HUES64 (cell line): ENCODE results near the gene MBTPS2.
"Not testable (repeated sequence)": the region's sequence is repeated elsewhere in the genome, so short reads cannot be mapped to it uniquely, and the experiment has no call there.

Experiments
- H3K27ac ChIP-seq: 2 replicates; pipeline ENCODE4 v1.7.0; 2013; ENCODE audit warnings: low read depth, low read length, inconsistent platforms
- H3K27me3 ChIP-seq: 2 replicates; pipeline ENCODE4 v1.6.1; 2013; ENCODE audit warnings: mild to moderate bottlenecking, low read length; ENCODE audit not compliant: insufficient read depth
- H3K36me3 ChIP-seq: 2 replicates; pipeline ENCODE4 v1.6.1; 2013; ENCODE audit warnings: mild to moderate bottlenecking, low read length; ENCODE audit not compliant: insufficient read depth
- H3K4me1 ChIP-seq: 2 replicates; pipeline ENCODE4 v1.6.1; 2013; ENCODE audit warnings: mild to moderate bottlenecking, low read length, moderate library complexity; ENCODE audit not compliant: insufficient read depth
- H3K4me3 ChIP-seq: 2 replicates; pipeline ENCODE4 v1.5.1; 2013; ENCODE audit warnings: mild to moderate bottlenecking, low read length, moderate library complexity
- H3K9ac ChIP-seq: 2 replicates; pipeline ENCODE4 v1.6.1; 2013; ENCODE audit warnings: mild to moderate bottlenecking, low read depth, low read length
- H3K9me3 ChIP-seq: 2 replicates; pipeline ENCODE4 v1.6.1; 2013; ENCODE audit warnings: low read depth, low read length; ENCODE audit not compliant: insufficient read depth
- whole genome bisulfite sequencing: fragments of 150-250, 120-280 bp; methylation state at CpG from one replicate; pipeline ENCODE4 v1.1.7; 2013; ENCODE audit warnings: missing lambda C conversion rate; 5-methylcytosine and 5-hydroxymethylcytosine counted together

MBTPS2 gene

GRCh38 chrX:21856504-21856903, 17.1 kb downstream of the MBTPS2 start:
- Histone ChIP-seq H3K27ac (no peak overlapping the region), H3K36me3 (peaks cover 32% of the 10 kb centered on the region), H3K4me3 (no peak overlapping the region), H3K4me1 (no peaks in the 10 kb centered on the region), H3K27me3 (no peaks in the 10 kb centered on the region), H3K9me3 (no peaks in the 10 kb centered on the region), H3K9ac (no peak overlapping the region)
- 96% methylated on average over 21 of the region's 21 CpGs for WGBS

DNA sequence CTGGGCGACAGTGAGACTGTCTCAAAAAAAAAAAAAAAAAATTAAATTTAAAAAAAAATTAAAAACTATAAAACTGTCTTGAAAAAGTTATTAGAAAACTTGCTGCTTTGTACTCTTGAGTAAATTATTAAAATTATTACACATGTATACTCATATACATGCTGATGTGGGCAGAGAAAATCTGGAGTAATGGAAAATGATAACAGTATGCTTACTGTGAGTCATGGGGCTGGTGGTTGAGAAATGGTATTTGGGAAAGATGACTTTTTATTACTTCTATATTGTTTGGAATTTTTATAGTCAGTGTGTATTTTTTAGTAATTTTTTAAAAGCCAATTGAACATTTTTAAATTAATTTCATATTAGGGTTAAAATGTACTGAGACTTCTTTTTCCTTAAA, 23.8 kb downstream of the MBTPS2 start:
- Histone ChIP-seq H3K9ac (no peak overlapping the region), H3K4me1 (no peaks in the 10 kb centered on the region), H3K36me3 (no peaks in the 10 kb centered on the region), H3K27ac (no peak overlapping the region), H3K4me3 (no peak overlapping the region), H3K27me3 (no peaks in the 10 kb centered on the region), H3K9me3 (no peaks in the 10 kb centered on the region)
- WGBS, result no CpG with 5 or more reads among the region's 1 CpG

- Histone ChIP-seq H3K4me3 (no peak overlapping the region), H3K9ac (no peak overlapping the region), H3K36me3 (no peaks in the 10 kb centered on the region), H3K27me3 (no peaks in the 10 kb centered on the region), H3K27ac (no peak overlapping the region), H3K9me3 (no peaks in the 10 kb centered on the region), H3K4me1 (no peaks in the 10 kb centered on the region)
Observed at GRCh38 chrX:21865436-21865835, 26.0 kb downstream of the MBTPS2 start.

DNA sequence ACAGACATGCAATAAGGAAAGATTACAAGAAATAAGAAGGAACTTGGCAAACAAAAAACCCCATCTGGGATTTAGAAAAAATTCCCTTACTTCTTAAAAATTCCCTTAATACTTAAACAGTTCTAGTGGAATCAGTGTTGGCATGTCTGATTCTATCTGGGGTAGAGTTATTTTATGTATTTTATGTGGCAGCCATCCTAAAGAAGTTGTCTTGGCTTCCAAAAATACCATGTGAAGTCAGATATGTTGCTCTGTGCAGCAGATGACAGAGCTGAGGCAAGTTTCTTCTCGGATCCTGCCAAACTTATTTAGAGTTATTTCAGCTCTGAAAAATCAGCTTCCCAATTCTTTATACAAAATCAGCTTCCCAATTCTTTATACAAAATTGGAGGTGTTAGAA, 31.1 kb downstream of the MBTPS2 start:
- no peaks in the 10 kb centered on the region for H3K4me1 ChIP-seq
- H3K9me3 ChIP-seq, result no peaks in the 10 kb centered on the region
- no peak overlapping the region for H3K4me3 ChIP-seq
- no peak overlapping the region for H3K27ac ChIP-seq
- WGBS, result no CpG with 5 or more reads among the region's 1 CpG
- H3K9ac ChIP-seq, result no peak overlapping the region
- H3K27me3 ChIP-seq, result no peaks in the 10 kb centered on the region
- no peaks in the 10 kb centered on the region for H3K36me3 ChIP-seq

- Histone ChIP-seq H3K9me3 (no peaks in the 10 kb centered on the region), H3K27me3 (no peaks in the 10 kb centered on the region), H3K36me3 (no peaks in the 10 kb centered on the region), H3K27ac (no peak overlapping the region), H3K9ac (no peak overlapping the region), H3K4me1 (no peaks in the 10 kb centered on the region), H3K4me3 (no peak overlapping the region)
- WGBS, result 94% methylated on average over 3 of the region's 4 CpGs
Observed at GRCh38 chrX:21873063-21873775, 33.8 kb downstream of the MBTPS2 start.

GRCh38 chrX:21874182-21874581, 34.8 kb downstream of the MBTPS2 start:
- H3K36me3 ChIP-seq, H3K27me3 ChIP-seq, H3K4me1 ChIP-seq, H3K9ac ChIP-seq, H3K4me3 ChIP-seq, H3K9me3 ChIP-seq, H3K27ac ChIP-seq: not testable (repeated sequence)
- WGBS, result 98% methylated on average over 3 of the region's 3 CpGs

DNA sequence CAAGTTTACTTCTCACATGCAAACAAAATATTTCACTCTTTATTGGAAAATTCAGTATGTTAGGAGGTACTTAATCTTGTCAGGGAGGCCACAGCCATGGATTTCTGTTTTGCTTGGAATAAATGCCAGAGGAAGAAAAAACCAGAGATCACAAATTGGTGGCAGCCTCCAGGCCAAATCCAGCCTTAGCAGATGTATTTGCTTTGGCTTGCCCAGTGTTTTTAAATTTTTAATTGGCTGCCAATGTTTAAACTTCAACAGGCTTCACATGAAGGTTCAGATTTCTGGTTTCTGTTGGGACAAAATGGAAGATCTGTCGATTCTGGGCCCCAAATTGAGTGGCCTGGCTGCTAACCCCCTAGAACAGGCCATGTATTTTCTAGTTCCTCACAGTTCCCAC, 35.6 kb downstream of the MBTPS2 start:
- no peaks in the 10 kb centered on the region for H3K4me1 ChIP-seq
- no peak overlapping the region for H3K9ac ChIP-seq
- H3K36me3 ChIP-seq, result no peaks in the 10 kb centered on the region; the same call in 1 of the 2 replicates
- WGBS, result 90% methylated on average over 1 of the region's 1 CpG
- no peak overlapping the region for H3K4me3 ChIP-seq
- no peaks in the 10 kb centered on the region for H3K27me3 ChIP-seq
- no peak overlapping the region for H3K27ac ChIP-seq
- no peaks in the 10 kb centered on the region for H3K9me3 ChIP-seq

DNA sequence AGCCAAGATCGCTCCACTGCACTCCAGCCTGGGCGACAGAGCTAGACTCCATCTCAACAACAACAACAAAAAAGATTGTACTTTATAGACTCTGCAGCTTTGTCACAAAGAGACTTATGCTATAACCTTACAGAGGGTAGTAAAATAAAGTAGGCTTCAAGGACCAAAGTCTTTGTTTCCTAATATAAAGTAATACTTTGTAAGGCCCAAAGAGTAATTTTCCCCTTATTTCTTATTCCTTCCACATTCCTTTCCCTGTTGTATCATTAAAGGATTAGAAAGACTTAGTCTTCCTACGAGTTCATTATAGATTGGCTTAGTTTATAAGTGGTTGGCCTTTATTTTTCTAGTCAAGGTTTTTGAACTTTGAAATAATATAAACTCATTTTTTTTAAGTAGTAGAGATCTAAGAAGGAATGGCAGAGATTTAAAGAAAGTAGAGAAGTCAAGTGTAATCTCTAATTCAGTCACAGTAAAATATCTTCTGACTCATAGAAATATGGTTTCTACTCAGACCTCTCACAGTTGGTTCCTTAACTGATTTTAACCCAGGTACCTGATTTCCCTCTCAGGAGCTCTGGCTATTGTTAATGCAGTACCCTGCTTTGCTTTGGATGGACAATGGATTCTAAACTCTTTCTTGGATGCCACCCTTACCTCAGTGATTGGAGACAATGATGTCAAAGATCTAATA, 42.6 kb downstream of the MBTPS2 start:
- no peak overlapping the region for H3K27ac ChIP-seq
- H3K4me1 ChIP-seq, result peaks cover 4% of the 10 kb centered on the region; the same call in 1 of the 2 replicates
- no peaks in the 10 kb centered on the region for H3K9me3 ChIP-seq
- 100% methylated on average over 2 of the region's 3 CpGs for WGBS
- H3K9ac ChIP-seq, result no peak overlapping the region
- H3K27me3 ChIP-seq, result no peaks in the 10 kb centered on the region
- peaks cover 4% of the 10 kb centered on the region; the same call in 1 of the 2 replicates for H3K36me3 ChIP-seq
- H3K4me3 ChIP-seq, result no peak overlapping the region

DNA sequence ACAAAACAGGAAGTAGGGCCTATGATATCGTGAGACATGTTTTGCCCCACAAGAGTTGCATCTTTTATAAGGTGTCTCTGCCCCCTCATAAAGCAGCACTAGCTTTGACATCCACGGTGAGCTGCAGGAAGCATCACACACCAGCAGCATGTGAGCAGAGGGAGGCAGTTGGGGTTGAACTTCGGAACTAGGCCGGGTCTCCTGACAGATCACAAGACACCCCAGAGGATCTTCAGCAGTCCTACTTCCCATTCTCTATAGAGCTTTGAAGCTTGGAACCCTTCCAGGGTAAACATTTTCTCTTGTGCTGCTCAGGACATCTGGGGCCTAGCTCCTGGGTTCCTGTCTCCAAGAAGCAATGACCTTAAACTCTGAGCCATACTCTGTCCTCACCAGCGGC, 43.8 kb downstream of the MBTPS2 start:
- 96% methylated on average over 5 of the region's 5 CpGs for WGBS

DNA sequence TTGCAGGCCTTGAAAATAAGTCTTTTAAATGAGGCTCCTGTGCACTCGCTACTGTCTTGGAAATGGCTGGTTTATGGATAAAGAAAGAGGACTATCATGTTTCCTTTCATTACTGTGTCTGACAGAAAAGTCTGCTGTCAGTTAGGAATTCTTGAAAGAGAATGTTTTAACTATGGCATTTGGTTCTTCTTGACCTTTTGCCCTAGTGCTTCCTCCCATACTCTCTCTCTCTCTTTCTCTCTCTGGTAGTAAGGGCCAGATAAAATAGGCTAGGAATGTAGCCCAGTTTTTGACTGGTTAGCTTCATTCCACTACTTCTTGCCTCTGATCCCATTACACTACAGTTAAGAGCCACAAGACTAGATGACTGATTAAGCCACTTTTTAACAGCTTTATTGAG, 46.2 kb downstream of the MBTPS2 start:
- Histone ChIP-seq H3K9me3 (no peaks in the 10 kb centered on the region), H3K27ac (no peak overlapping the region), H3K36me3 (0 out of 2 replicates have a peak, but pooled peaks cover 4% of the 10 kb centered on the region), H3K4me3 (no peak overlapping the region), H3K4me1 (peaks cover 4% of the 10 kb centered on the region; the same call in 1 of the 2 replicates), H3K27me3 (no peaks in the 10 kb centered on the region), H3K9ac (no peak overlapping the region)
- WGBS, result 96% methylated on average over 1 of the region's 1 CpG

More for the DNA sequence above, 43.8 kb downstream of the MBTPS2 start:
- peaks cover 4% of the 10 kb centered on the region; the same call in 1 of the 2 replicates for H3K4me1 ChIP-seq
- peaks cover 4% of the 10 kb centered on the region; the same call in 1 of the 2 replicates for H3K36me3 ChIP-seq
- no peak overlapping the region for H3K9ac ChIP-seq
- no peaks in the 10 kb centered on the region for H3K9me3 ChIP-seq
- H3K27me3 ChIP-seq, result no peaks in the 10 kb centered on the region
- no peak overlapping the region for H3K4me3 ChIP-seq
- no peak overlapping the region for H3K27ac ChIP-seq

DNA sequence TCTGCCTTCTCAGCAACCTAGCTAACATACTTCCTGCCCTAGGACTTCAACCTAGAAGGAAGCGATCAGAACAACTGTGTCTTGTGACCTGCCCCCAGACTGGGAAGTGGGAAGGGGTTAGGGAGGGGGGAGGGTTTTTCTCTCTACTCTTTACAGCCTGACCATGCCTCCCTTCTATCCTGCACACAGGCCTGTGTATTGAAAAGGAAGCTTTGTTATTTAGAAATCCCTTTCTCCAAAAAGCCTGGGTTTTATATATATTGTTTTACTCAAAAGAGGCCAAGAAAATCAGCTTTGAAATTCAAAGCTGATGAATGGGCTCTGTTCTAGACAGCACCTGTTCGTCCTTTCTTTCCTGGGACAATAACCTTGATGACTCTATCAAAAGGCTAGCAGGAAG, 65.9 kb downstream of the MBTPS2 start:
- no peaks in the 10 kb centered on the region for H3K36me3 ChIP-seq
- no peaks in the 10 kb centered on the region for H3K27me3 ChIP-seq
- 61% methylated on average over 1 of the region's 2 CpGs for WGBS
- peak overlapping the region; percentile 2; the same call in 1 of the 2 replicates for H3K9ac ChIP-seq
- peaks cover 24% of the 10 kb centered on the region for H3K4me1 ChIP-seq
- H3K4me3 ChIP-seq, result no peak overlapping the region
- no peaks in the 10 kb centered on the region for H3K9me3 ChIP-seq
- H3K27ac ChIP-seq, result peak overlapping the region; percentile 79
